K562 (cell line): Measurements from ENCODE around the gene BZW2. TPM values are rescaled to one million over a fixed set of nuclear protein-coding genes. Genes with fewer than 3 reads are reported as not detected.

Experiments used
- ATAC-seq: fragments of 200-7000 bp; cut with Tn5 transposase; 3 replicates; pipeline ENCODE4 v1.9.1; 2020; ENCODE audit warnings: moderate library complexity
- BruUV-seq: library from RNA; stranded (reverse); fragments of 400-500 nt; replicated peaks from 2 replicates; lab custom pipeline; 2021; lab: Mats Ljungman, UMichigan
- CTCF ChIA-PET: fragments of 300-600 bp; formaldehyde crosslinking; extraction: SDS; loops from one replicate; lab custom pipeline; 2021; ENCODE audit warnings: low intra/inter-chr PET ratio; lab: Yijun Ruan, JAX
- POLR2A ChIA-PET: fragments of 300-600, 350-650 bp; sonication (Branson Sonifier 250); formaldehyde crosslinking; extraction: SDS; loops from one replicate; lab custom pipeline; 2021; ENCODE audit warnings: antibody characterized with exemption, inconsistent platforms; lab: Yijun Ruan, JAX
- DNase-seq, 4 experiments: peaks; one replicate each; pipeline versions ENCODE4 v3.0.0 to v3.0.0-alpha.2; 2011 to 2018; ENCODE audit warnings: low spot score in 3 of 4, mixed read lengths in 3 of 4; ENCODE audit errors: extremely low read depth in 1 of 4
- FAIRE-seq: peaks from 2 replicates; lab custom pipeline; 2011; peaks lifted over from hg19 to GRCh38; lab: Jason Lieb, UNC
- H2AFZ ChIP-seq: 2 replicates; pipeline ENCODE4 v1.6.0; 2011; ENCODE audit warnings: low read depth, low read length, control low read depth, inconsistent platforms
- H3K27ac ChIP-seq: fragments of 200-600 bp; 3 replicates; pipeline ENCODE4 v1.8.0; 2011; ENCODE audit warnings: low read depth, mild to moderate bottlenecking, control low read depth, inconsistent platforms, low read length, moderate library complexity, mixed read lengths; ENCODE audit errors: extremely low read depth
- H3K27me3 ChIP-seq, 2 experiments: fragments of 300-600 bp in 1 of 2; 2 replicates in 1 of 2; 3 replicates in 1 of 2; pipeline versions ENCODE4 v1.6.0 to v1.8.0; 2011; ENCODE audit warnings: inconsistent platforms in 2 of 2, low read length in 2 of 2, mild to moderate bottlenecking in 1 of 2, mixed read lengths in 1 of 2, moderate library complexity in 1 of 2; ENCODE audit not compliant: control insufficient read depth in 2 of 2, insufficient read depth in 2 of 2
- H3K36me3 ChIP-seq: fragments of 300-600 bp; 3 replicates; pipeline ENCODE4 v1.8.0; 2011; ENCODE audit warnings: mild to moderate bottlenecking, low read length, inconsistent platforms; ENCODE audit not compliant: control insufficient read depth, insufficient read depth
- H3K4me1 ChIP-seq, 2 experiments: fragments of 200-600 bp in 1 of 2; replicated peaks in 1 of 2; 2 replicates in 1 of 2; 3 replicates in 1 of 2; pipeline versions ENCODE4 v1.5.1 to v1.8.0; 2011; ENCODE audit warnings: inconsistent platforms in 2 of 2, low read length in 2 of 2, mild to moderate bottlenecking in 1 of 2, mixed read lengths in 1 of 2, moderate library complexity in 1 of 2; ENCODE audit not compliant: control insufficient read depth in 2 of 2, insufficient read depth in 2 of 2
- H3K4me2 ChIP-seq: 2 replicates; pipeline ENCODE4 v1.6.1; 2011; ENCODE audit warnings: low read length, control low read depth, inconsistent platforms, mixed read lengths; ENCODE audit not compliant: insufficient read depth
- H3K4me3 ChIP-seq: fragments of 200-600 bp; sonication (generic), shearing (Covaris generic); 2 replicates; pipeline ENCODE4 v1.5.1; 2016; ENCODE audit warnings: control low read depth, inconsistent platforms
- H3K79me2 ChIP-seq: fragments of 200-600 bp; 3 replicates; pipeline ENCODE4 v1.8.0; 2011; ENCODE audit warnings: low read length, inconsistent platforms; ENCODE audit not compliant: control insufficient read depth, insufficient read depth
- H3K9ac ChIP-seq, 2 experiments: 2 replicates each; pipeline versions ENCODE4 v1.6.0 to v1.6.1; 2011; ENCODE audit warnings: low read depth in 2 of 2, low read length in 2 of 2, control low read depth in 1 of 2, inconsistent platforms in 1 of 2, mild to moderate bottlenecking in 1 of 2, mixed read lengths in 1 of 2; ENCODE audit not compliant: insufficient read depth in 1 of 2
- H3K9me1 ChIP-seq: one replicate; pipeline ENCODE4 v1.6.0; 2011; ENCODE audit warnings: inconsistent platforms, mild to moderate bottlenecking, low read length, moderate library complexity; ENCODE audit not compliant: control insufficient read depth, insufficient read depth
- H3K9me3 ChIP-seq: replicated peaks from 2 replicates; pipeline ENCODE4 v1.5.1; 2011; ENCODE audit warnings: low read depth, low read length, inconsistent platforms; ENCODE audit not compliant: control insufficient read depth, insufficient read depth
- H4K20me1 ChIP-seq: replicated peaks from 2 replicates; pipeline ENCODE4 v1.6.1; 2011; ENCODE audit warnings: low read length, inconsistent platforms, mixed read lengths; ENCODE audit not compliant: control insufficient read depth, insufficient read depth
- CBFA2T3 ChIP-seq: fragments of 450-650 bp; IDR thresholded peaks from 2 replicates; pipeline ENCODE4 v1.6.1; 2017
- PKNOX1 ChIP-seq: fragments of 450-650 bp; IDR thresholded peaks from 2 replicates; pipeline ENCODE4 v1.6.1; 2016
- WGBS: fragments of 100-300 bp; shearing (Covaris generic); methylation state at CpG from one replicate; pipeline ENCODE4 v1.1.6; 2016; ENCODE audit warnings: low coverage, mixed read lengths; ENCODE audit not compliant: insufficient coverage; ENCODE audit errors: missing lambda C conversion rate; 5-methylcytosine and 5-hydroxymethylcytosine counted together
- in situ Hi-C: fragments of 300-500 bp; cut with MboI; formaldehyde crosslinking; loops from 4 replicates; pipeline ENCODE4 v1.15.0; 2018; ENCODE audit warnings: inconsistent platforms, mixed read lengths
- intact Hi-C: fragments of 100-400 bp; cut with micrococcal nuclease; formaldehyde crosslinking; loops from 2 replicates; pipeline ENCODE4 v1.14.2; 2022
- polyA plus RNA-seq, 8 experiments: library from polyadenylated mRNA; depleted of rRNA in 4 of 8; stranded (reverse) in 5 of 8; unstranded in 3 of 8; fragments of >200 nt; fragmentation: Nextera tagmentation in 2 of 8; fragmentation: Illumina TruSeq in 1 of 8; extraction: Ambion mirVana in 2 of 8; extraction: Trizol in 1 of 8; gene quantifications; 2 replicates each; pipeline versions ENCODE4 v1.2.1 to v1.2.3, GENCODE V29; 2011 to 2014; ENCODE audit warnings: inconsistent platforms in 1 of 8, missing spikeins in 1 of 8
- total RNA-seq, 7 experiments: library from RNA; depleted of rRNA in 6 of 7; stranded (reverse); fragments of >200 nt in 6 of 7; fragmentation: Illumina TruSeq in 2 of 7; extraction: Trizol in 2 of 7; gene quantifications; 2 replicates each; pipeline versions ENCODE4 v1.2.1 to v1.2.3, GENCODE V29; 2011 to 2021; ENCODE audit warnings: low replicate concordance in 1 of 7
- TF ChIP-seq, protein P1 (sequence below): fragments of 200-400 bp; formaldehyde crosslinking; IDR thresholded peaks from 2 replicates; pipeline ENCODE4 v1.6.1; 2017; ENCODE audit warnings: mild to moderate bottlenecking, low read depth, low read length, moderate library complexity

BZW2 gene
- total and polyA plus RNA-seq, 9 of the 15 experiments (the other 6 are each of a cell fraction or from before 2014, with no cell fraction given), result 140 to 316 (median 173) TPM

DNA sequence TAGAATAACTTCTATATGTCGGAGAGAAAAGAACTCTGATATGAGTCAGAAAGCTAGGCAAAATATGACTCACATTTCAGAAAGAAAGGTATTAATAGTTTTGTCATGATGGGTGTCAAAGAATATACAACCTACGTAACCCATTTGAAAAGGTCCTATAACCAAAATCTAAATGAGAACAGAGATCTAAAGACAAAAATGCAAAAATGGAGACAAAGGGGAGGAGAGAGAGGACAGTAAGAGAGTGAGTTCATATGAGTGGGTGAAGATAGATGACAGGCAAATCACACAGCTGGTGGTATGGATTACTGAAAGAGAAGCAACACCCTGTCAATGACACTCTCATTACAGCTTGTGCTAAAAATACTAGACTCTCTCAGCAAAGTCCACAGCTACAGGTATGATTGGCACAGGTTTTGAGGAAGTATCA is 26.0 kb upstream of the BZW2 start:
- FAIRE-seq (no peak), DNase-seq (no peak), ATAC-seq (no peak)
- in situ Hi-C loops (no loop called here), intact Hi-C loops (no loop called here)
- peaks cover 0 to 4% of the 10 kb centered on the region in 2 experiments; a peak in 1 of 5 replicates for H3K4me1 ChIP-seq
- ChIA-PET POLR2A (interaction anchor here (0.8 to 1.2 kb wide), 3 partner anchors 11 to 26 kb away, joined by 3 read pairs; partner anchors contain the start of genes ANKMY2 and BZW2), CTCF (no interaction called here)
- no peaks in the 10 kb centered on the region for H3K79me2 ChIP-seq
- no TSS peak for BruUV-seq
- no peak overlapping the region for H3K4me2 ChIP-seq
- peaks cover 79% of the 10 kb centered on the region for H3K36me3 ChIP-seq
- H3K9ac ChIP-seq, result no peak overlapping the region
- no peak overlapping the region for H3K4me3 ChIP-seq
- H3K27ac ChIP-seq, result no peak overlapping the region
- WGBS, result 86% methylated on average over 2 of the region's 2 CpGs
- no peaks in the 10 kb centered on the region for H4K20me1 ChIP-seq
- H2AFZ ChIP-seq, result no peak overlapping the region
- no peaks in the 10 kb centered on the region for H3K9me3 ChIP-seq
- H3K9me1 ChIP-seq, result no peaks in the 10 kb centered on the region
- H3K27me3 ChIP-seq, result no peaks in the 10 kb centered on the region
- TF ChIP-seq, protein P1, sequence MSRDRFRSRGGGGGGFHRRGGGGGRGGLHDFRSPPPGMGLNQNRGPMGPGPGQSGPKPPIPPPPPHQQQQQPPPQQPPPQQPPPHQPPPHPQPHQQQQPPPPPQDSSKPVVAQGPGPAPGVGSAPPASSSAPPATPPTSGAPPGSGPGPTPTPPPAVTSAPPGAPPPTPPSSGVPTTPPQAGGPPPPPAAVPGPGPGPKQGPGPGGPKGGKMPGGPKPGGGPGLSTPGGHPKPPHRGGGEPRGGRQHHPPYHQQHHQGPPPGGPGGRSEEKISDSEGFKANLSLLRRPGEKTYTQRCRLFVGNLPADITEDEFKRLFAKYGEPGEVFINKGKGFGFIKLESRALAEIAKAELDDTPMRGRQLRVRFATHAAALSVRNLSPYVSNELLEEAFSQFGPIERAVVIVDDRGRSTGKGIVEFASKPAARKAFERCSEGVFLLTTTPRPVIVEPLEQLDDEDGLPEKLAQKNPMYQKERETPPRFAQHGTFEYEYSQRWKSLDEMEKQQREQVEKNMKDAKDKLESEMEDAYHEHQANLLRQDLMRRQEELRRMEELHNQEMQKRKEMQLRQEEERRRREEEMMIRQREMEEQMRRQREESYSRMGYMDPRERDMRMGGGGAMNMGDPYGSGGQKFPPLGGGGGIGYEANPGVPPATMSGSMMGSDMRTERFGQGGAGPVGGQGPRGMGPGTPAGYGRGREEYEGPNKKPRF, result no peak
- TF ChIP-seq CBFA2T3 (peak; percentile 4; the same call in 1 of the 2 replicates), PKNOX1 (peak; percentile 53)
